ENCODE results near the gene TCEA2. TPM values are rescaled to one million over a fixed set of nuclear protein-coding genes. Genes with fewer than 3 reads are reported as not detected.

Gene TCEA2
- total and polyA plus RNA-seq, 2 of the 13 experiments (the other 11 are each of a cell fraction or from before 2014, with no cell fraction given): 28.1 to 33.7 TPM

DNA sequence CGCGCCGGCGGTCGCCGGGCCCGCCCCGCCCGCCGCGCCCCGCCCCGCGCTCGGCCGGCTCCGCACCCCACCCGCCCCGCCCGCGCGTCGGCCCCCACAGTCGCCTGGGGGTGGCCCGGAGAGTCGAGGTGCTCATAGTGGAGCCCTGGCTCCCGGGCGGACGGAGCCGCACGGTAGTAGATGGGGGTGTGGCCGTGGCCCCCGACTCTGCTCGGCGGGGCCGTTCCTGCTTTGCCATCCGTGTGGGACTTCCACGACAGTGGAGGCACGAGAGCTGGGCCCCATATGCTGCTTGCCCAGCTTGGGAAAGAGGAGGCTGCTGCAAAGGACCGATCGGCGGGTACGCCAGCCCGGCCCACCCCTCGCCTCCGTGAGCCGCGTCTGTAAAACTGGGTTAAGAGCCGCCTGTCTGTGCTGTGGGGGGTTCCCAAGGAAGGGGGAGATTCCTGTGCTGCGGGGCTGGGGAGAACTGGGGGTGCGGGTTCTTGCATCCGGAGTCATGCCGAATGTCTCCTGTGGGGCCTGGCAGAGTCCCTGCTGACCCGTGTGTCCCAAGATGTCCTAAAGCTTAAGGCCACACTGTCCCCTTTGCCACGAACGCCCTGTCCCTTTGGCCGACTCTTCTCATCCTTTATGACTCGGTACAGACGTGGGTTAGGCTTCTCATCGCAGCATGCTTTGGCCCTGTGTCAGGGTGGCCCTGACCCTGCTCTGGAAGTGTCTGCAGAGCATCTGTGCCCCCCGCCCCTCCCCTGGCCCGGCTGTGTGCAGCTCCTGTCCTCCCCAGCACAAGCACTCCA is 17.2 kb downstream of the TCEA2 start, which contains the start of gene OPRL1 (continued):
- TF ChIP-seq ARID5B (CRISPR knock-in tag; IDR thresholded peaks at IDR 0.05): no peak
- TF ChIP-seq KLF6 (CRISPR knock-in tag; IDR thresholded peaks at IDR 0.05): no peak
- TF ChIP-seq RORA (CRISPR knock-in tag; IDR thresholded peaks at IDR 0.05): no peak
- TF ChIP-seq, protein P1, sequence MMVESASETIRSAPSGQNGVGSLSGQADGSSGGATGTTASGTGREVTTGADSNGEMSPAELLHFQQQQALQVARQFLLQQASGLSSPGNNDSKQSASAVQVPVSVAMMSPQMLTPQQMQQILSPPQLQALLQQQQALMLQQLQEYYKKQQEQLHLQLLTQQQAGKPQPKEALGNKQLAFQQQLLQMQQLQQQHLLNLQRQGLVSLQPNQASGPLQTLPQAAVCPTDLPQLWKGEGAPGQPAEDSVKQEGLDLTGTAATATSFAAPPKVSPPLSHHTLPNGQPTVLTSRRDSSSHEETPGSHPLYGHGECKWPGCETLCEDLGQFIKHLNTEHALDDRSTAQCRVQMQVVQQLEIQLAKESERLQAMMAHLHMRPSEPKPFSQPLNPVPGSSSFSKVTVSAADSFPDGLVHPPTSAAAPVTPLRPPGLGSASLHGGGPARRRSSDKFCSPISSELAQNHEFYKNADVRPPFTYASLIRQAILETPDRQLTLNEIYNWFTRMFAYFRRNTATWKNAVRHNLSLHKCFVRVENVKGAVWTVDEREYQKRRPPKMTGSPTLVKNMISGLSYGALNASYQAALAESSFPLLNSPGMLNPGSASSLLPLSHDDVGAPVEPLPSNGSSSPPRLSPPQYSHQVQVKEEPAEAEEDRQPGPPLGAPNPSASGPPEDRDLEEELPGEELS (CRISPR knock-in tag; IDR thresholded peaks at IDR 0.05): no peak
- peak; percentile 62; the same call in 1 of the 2 replicates for TF ChIP-seq ZBTB42 (CRISPR knock-in tag; IDR thresholded peaks at IDR 0.05)
- no peak for TF ChIP-seq ZBTB7B (CRISPR knock-in tag; IDR thresholded peaks at IDR 0.05)
- TF ChIP-seq TOPORS (CRISPR knock-in tag; IDR thresholded peaks at IDR 0.05): peak; percentile 66; the same call in 1 of the 2 replicates
- TF ChIP-seq MEIS1 (CRISPR knock-in tag; IDR thresholded peaks at IDR 0.05; ENCODE audit: borderline replicate concordance): no peak; the same call in 1 of the 2 replicates
- TF ChIP-seq PAX8 (CRISPR knock-in tag; IDR thresholded peaks at IDR 0.05; ENCODE audit: borderline replicate concordance): peak; percentile 68; the same call in 1 of the 2 replicates
- TF ChIP-seq GTF3A (CRISPR knock-in tag; conservative IDR thresholded peaks at IDR 0.05): no peak
- TF ChIP-seq TEAD3 (CRISPR knock-in tag; optimal IDR thresholded peaks at IDR 0.05; ENCODE audit: borderline replicate concordance): peak; percentile 24
- peak; percentile 25; the same call in 1 of the 2 replicates for TF ChIP-seq TAF1 (CRISPR knock-in tag; IDR thresholded peaks at IDR 0.05)
- TF ChIP-seq, protein P2, sequence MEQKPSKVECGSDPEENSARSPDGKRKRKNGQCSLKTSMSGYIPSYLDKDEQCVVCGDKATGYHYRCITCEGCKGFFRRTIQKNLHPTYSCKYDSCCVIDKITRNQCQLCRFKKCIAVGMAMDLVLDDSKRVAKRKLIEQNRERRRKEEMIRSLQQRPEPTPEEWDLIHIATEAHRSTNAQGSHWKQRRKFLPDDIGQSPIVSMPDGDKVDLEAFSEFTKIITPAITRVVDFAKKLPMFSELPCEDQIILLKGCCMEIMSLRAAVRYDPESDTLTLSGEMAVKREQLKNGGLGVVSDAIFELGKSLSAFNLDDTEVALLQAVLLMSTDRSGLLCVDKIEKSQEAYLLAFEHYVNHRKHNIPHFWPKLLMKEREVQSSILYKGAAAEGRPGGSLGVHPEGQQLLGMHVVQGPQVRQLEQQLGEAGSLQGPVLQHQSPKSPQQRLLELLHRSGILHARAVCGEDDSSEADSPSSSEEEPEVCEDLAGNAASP (CRISPR knock-in tag; IDR thresholded peaks at IDR 0.05; ENCODE audit: borderline replicate concordance): no peak
- TF ChIP-seq PHF21A (CRISPR knock-in tag; IDR thresholded peaks at IDR 0.05): 0 out of 2 replicates have a peak, but pooled peaks have one; percentile 15
- TF ChIP-seq NR3C1 (CRISPR knock-in tag; IDR thresholded peaks at IDR 0.05): no peak
- no peak for TF ChIP-seq ZNF235 (CRISPR knock-in tag; IDR thresholded peaks at IDR 0.05; ENCODE audit: borderline replicate concordance)
